Activated naive CD8-positive, alpha-beta T cell (primary cell): ENCODE data around the gene SAMHD1.
"Not testable (repeated sequence)": the region's sequence is repeated elsewhere in the genome, so short reads cannot be mapped to it uniquely, and the experiment has no call there.

Experiments used
- H3K27ac Mint-ChIP-seq: one replicate; pipeline ENCODE4 v1.8.0; 2021; ENCODE audit warnings: mixed read lengths
- H3K27me3 Mint-ChIP-seq: one replicate; pipeline ENCODE4 v1.8.0; 2021; ENCODE audit warnings: mixed read lengths
- H3K36me3 Mint-ChIP-seq: one replicate; pipeline ENCODE4 v1.8.0; 2021; ENCODE audit warnings: mixed read lengths
- H3K4me1 Mint-ChIP-seq: one replicate; pipeline ENCODE4 v1.8.0; 2021; ENCODE audit warnings: low read depth, mixed read lengths
- H3K4me3 Mint-ChIP-seq: one replicate; pipeline ENCODE4 v1.8.0; 2021; ENCODE audit warnings: mild to moderate bottlenecking, mixed read lengths
- H3K9me3 Mint-ChIP-seq: one replicate; pipeline ENCODE4 v1.8.0; 2021; ENCODE audit warnings: low read depth, mixed read lengths

SAMHD1 gene

GRCh38 chr20:36951198-36951978 lies at the start of gene SAMHD1:
Gene SAMHD1 (minus strand): TSS chr20:36951708. CDS start chr20:36951643, 65 bp downstream.
- Mint-ChIP-seq H3K9me3 (no peaks in the 10 kb centered on the region), H3K4me3 (peak within 1 kb of the TSS; percentile 97), H3K27me3 (no peaks in the 10 kb centered on the region), H3K27ac (peak within 1 kb of the TSS; percentile 96), H3K4me1 (peaks cover 53% of the 10 kb centered on the region), H3K36me3 (peaks cover 2% of the 10 kb centered on the region)

DNA sequence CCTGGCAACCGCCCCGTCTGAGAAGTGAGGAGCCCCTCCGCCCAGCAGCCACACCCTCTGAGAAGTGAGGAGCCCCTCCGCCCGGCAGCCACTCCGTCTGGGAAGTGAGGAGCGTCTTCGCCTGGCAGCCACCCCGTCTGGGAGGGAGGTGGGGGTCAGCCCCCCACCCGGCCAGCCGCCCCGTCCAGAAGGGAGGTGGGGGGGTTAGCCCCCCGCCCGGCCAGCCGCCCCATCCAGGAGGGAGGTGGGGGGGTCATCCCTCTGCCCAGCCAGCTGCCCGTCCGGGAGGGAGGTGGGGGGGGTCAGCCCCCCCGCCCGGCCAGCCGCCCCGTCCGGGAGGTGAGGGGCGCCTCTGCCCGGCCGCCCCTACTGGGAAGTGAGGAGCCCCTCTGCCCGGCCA lies 48.7 kb upstream of the SAMHD1 start:
- not testable (repeated sequence) for H3K4me3 Mint-ChIP-seq, H3K27ac Mint-ChIP-seq, H3K9me3 Mint-ChIP-seq, H3K27me3 Mint-ChIP-seq
- peaks cover 10% of the 10 kb centered on the region for H3K4me1 Mint-ChIP-seq
- H3K36me3 Mint-ChIP-seq = peaks cover 13% of the 10 kb centered on the region

DNA sequence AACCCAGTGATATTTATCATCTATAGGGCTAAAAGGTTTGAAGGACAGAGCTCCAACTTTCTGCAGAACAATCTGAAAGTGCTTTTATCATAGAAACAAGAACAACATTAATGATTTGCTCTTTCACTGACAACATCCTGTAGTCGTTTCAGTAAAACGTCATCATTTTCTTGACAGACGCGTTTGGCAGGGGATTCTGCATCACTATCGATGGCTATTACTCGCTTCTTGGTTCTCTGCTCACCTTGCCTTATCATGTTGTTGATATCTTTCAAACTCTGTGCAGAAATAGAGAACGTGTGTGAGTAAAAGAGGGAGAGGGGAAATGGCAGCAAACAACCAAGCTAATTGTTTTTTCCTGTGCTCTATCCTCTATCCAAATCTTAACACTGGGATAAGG lies 47.1 kb upstream of the SAMHD1 start:
- H3K36me3 Mint-ChIP-seq = peaks cover 22% of the 10 kb centered on the region
- H3K27me3 Mint-ChIP-seq = no peaks in the 10 kb centered on the region
- peak overlapping the region; percentile 50 for H3K27ac Mint-ChIP-seq
- H3K9me3 Mint-ChIP-seq = no peaks in the 10 kb centered on the region
- H3K4me3 Mint-ChIP-seq = no peak overlapping the region
- H3K4me1 Mint-ChIP-seq = peaks cover 13% of the 10 kb centered on the region

DNA sequence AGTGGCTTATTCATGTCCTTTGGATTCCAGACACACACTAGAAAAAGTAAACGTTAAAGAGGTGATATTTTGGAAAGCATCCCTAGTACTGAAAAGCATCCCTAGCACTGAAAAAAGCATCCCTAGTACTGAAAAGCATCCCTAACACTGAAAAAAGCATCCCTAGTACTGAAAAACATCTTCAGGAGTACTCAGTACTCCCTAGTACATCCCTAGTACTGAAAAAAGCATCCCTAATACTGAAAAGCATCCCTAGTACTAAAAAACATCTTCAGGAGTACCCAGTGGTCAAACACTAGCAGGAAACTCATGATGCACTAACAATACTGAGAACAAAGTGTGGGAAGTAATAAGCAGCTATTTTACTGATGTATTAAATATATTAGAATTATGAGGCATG lies 45.6 kb upstream of the SAMHD1 start:
- H3K9me3 Mint-ChIP-seq = no peaks in the 10 kb centered on the region
- H3K4me1 Mint-ChIP-seq = peaks cover 14% of the 10 kb centered on the region
- no peaks in the 10 kb centered on the region for H3K27me3 Mint-ChIP-seq
- no peak overlapping the region for H3K27ac Mint-ChIP-seq
- H3K4me3 Mint-ChIP-seq = no peak overlapping the region
- peaks cover 24% of the 10 kb centered on the region for H3K36me3 Mint-ChIP-seq

GRCh38 chr20:36994221-36994620 lies 42.7 kb upstream of the SAMHD1 start:
- Mint-ChIP-seq H3K4me1 (peaks cover 31% of the 10 kb centered on the region), H3K36me3 (peaks cover 29% of the 10 kb centered on the region)
- H3K27me3 Mint-ChIP-seq, H3K4me3 Mint-ChIP-seq, H3K27ac Mint-ChIP-seq, H3K9me3 Mint-ChIP-seq: not testable (repeated sequence)

GRCh38 chr20:36992802-36993334 lies 41.4 kb upstream of the SAMHD1 start:
- no peaks in the 10 kb centered on the region for H3K27me3 Mint-ChIP-seq
- peaks cover 41% of the 10 kb centered on the region for H3K4me1 Mint-ChIP-seq
- H3K4me3 Mint-ChIP-seq = no peak overlapping the region
- no peak overlapping the region for H3K27ac Mint-ChIP-seq
- H3K9me3 Mint-ChIP-seq = no peaks in the 10 kb centered on the region
- peaks cover 29% of the 10 kb centered on the region for H3K36me3 Mint-ChIP-seq

DNA sequence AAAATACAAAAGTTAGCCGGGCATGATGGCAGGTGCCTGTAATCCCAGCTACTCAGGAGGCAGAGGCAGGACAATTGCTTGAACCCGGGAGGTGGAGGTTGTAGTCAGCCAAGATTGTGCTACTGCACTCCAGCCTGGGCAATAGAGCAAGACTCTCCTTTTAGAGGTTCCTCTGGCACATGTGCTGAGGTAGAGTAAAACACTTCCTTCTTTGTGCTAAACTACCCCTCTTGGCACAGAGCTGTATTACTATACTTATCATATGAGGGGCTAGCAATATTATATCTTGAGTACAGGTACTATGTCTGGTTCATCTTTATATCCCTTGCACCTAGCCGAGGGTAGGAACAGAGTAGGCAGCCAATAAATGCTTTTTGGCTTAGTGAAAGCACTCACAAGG lies 40.2 kb upstream of the SAMHD1 start:
- H3K36me3 Mint-ChIP-seq = peaks cover 29% of the 10 kb centered on the region

GRCh38 chr20:36989797-36990196 lies 38.3 kb upstream of the SAMHD1 start:
- peak overlapping the region; percentile 46 for H3K27ac Mint-ChIP-seq
- peaks cover 42% of the 10 kb centered on the region for H3K4me1 Mint-ChIP-seq
- H3K4me3 Mint-ChIP-seq = no peak overlapping the region
- H3K36me3 Mint-ChIP-seq = peaks cover 17% of the 10 kb centered on the region
- no peaks in the 10 kb centered on the region for H3K9me3 Mint-ChIP-seq
- no peaks in the 10 kb centered on the region for H3K27me3 Mint-ChIP-seq

More for the DNA sequence above, 40.2 kb upstream of the SAMHD1 start:
- Mint-ChIP-seq H3K4me1 (peaks cover 46% of the 10 kb centered on the region), H3K27ac (peak overlapping the region; percentile 10), H3K4me3 (no peak overlapping the region), H3K27me3 (no peaks in the 10 kb centered on the region), H3K9me3 (no peaks in the 10 kb centered on the region)

DNA sequence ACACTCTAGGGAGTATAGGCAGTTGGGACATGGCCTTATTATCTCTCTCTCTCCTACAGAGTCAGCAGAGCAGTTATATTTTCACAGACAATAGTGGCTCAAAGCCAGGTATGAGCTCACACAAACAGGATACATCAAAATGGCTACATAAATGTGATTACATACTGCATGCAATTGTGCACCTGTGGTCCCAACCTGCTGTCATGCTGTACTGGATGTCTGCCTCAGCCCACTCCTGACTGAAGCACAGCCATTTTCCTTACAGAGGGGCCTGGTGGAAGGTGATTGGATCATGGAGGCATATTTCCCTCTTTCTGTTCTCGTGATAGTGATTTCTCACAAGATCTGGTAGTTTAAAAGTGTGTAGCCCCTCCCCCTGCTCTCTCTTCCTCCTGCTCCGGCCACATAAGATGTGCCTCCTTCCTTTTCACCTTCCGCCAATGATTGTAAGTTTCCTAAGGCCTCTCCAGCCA lies 37.0 kb upstream of the SAMHD1 start:
- Mint-ChIP-seq H3K9me3 (no peaks in the 10 kb centered on the region), H3K27ac (peak overlapping the region; percentile 83), H3K4me3 (peak overlapping the region; percentile 43), H3K27me3 (no peaks in the 10 kb centered on the region), H3K4me1 (peaks cover 42% of the 10 kb centered on the region), H3K36me3 (peaks cover 12% of the 10 kb centered on the region)

GRCh38 chr20:36984257-36984638 lies 32.7 kb upstream of the SAMHD1 start:
- H3K9me3 Mint-ChIP-seq = no peaks in the 10 kb centered on the region
- H3K4me1 Mint-ChIP-seq = peaks cover 20% of the 10 kb centered on the region
- H3K27ac Mint-ChIP-seq = no peak overlapping the region
- H3K4me3 Mint-ChIP-seq = no peak overlapping the region
- no peaks in the 10 kb centered on the region for H3K36me3 Mint-ChIP-seq
- no peaks in the 10 kb centered on the region for H3K27me3 Mint-ChIP-seq

- H3K4me3 Mint-ChIP-seq = peak overlapping the region; percentile 59
- H3K9me3 Mint-ChIP-seq = no peaks in the 10 kb centered on the region
- peak overlapping the region; percentile 85 for H3K27ac Mint-ChIP-seq
- H3K4me1 Mint-ChIP-seq = peaks cover 45% of the 10 kb centered on the region
- no peaks in the 10 kb centered on the region for H3K36me3 Mint-ChIP-seq
- no peaks in the 10 kb centered on the region for H3K27me3 Mint-ChIP-seq
Observed at GRCh38 chr20:36975099-36975818, 23.8 kb upstream of the SAMHD1 start.

DNA sequence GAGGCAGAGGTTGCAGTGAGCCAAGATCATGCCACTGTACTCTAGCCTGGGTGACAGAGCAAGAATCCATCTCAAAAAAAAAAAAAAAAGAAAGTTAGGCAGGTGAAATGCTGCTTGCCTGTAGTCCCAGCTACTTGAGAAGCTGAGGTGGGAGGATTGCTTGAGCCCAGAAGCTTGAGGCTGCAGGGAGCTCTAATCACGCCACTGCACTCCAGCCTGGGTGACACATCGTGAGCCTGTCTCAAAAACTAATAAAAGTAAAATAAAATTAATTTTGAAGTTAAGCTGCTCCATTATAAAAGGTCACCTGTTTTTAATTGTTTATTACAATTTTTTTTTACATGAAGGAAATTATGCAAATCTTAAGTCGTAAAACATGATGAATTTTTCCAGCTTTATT lies 23.2 kb upstream of the SAMHD1 start:
- Mint-ChIP-seq H3K4me1 (peaks cover 51% of the 10 kb centered on the region), H3K4me3 (peak overlapping the region; percentile 59), H3K36me3 (peaks cover 4% of the 10 kb centered on the region), H3K27ac (no peak overlapping the region), H3K27me3 (no peaks in the 10 kb centered on the region), H3K9me3 (no peaks in the 10 kb centered on the region)

GRCh38 chr20:36971103-36971502 lies 19.6 kb upstream of the SAMHD1 start:
- peak overlapping the region; percentile 40 for H3K4me3 Mint-ChIP-seq
- peaks cover 5% of the 10 kb centered on the region for H3K36me3 Mint-ChIP-seq
- no peaks in the 10 kb centered on the region for H3K9me3 Mint-ChIP-seq
- no peaks in the 10 kb centered on the region for H3K27me3 Mint-ChIP-seq
- peak overlapping the region; percentile 74 for H3K27ac Mint-ChIP-seq
- H3K4me1 Mint-ChIP-seq = peaks cover 78% of the 10 kb centered on the region

GRCh38 chr20:36969478-36970186 lies 18.1 kb upstream of the SAMHD1 start:
- peak overlapping the region; percentile 90 for H3K27ac Mint-ChIP-seq
- no peaks in the 10 kb centered on the region for H3K9me3 Mint-ChIP-seq
- peak overlapping the region; percentile 46 for H3K4me3 Mint-ChIP-seq
- peaks cover 5% of the 10 kb centered on the region for H3K36me3 Mint-ChIP-seq
- peaks cover 69% of the 10 kb centered on the region for H3K4me1 Mint-ChIP-seq
- H3K27me3 Mint-ChIP-seq = no peaks in the 10 kb centered on the region

DNA sequence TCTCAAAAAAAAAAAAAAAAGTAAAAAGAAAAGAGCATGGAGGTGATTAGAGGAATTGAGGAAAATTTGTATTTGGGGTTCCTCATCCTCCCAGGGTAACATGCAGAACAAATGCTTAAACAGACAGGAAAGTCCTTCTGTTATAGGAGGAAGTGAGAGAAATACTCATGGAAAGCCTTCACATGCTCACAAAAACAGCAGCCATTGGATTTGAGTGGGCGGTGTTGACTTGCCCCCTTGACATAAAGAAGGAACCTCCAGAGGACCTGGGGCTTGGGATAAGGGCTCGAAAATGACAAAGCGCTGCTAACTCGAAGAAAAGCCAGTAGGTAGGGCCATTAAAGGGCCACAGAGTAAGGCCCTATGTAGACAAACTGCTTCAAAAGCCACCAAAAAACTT lies 17.5 kb upstream of the SAMHD1 start:
- peaks cover 66% of the 10 kb centered on the region for H3K4me1 Mint-ChIP-seq
- peak overlapping the region; percentile 90 for H3K27ac Mint-ChIP-seq
- H3K27me3 Mint-ChIP-seq = no peaks in the 10 kb centered on the region
- H3K36me3 Mint-ChIP-seq = peaks cover 5% of the 10 kb centered on the region
- peak overlapping the region; percentile 46 for H3K4me3 Mint-ChIP-seq
- no peaks in the 10 kb centered on the region for H3K9me3 Mint-ChIP-seq
